BJ (cell line): ENCODE data around the gene TCP10L. TPM values are rescaled to one million over a fixed set of nuclear protein-coding genes. Genes with fewer than 3 reads are reported as not detected.

Source experiments
- CTCF ChIA-PET: fragments of 350-600 bp; formaldehyde crosslinking; extraction: SDS; loops from one replicate; lab custom pipeline; 2021; ENCODE audit warnings: antibody characterized with exemption, inconsistent platforms; lab: Yijun Ruan, JAX
- POLR2A ChIA-PET: fragments of 300-600 bp; sonication (Branson Sonifier 250); formaldehyde crosslinking; extraction: SDS; loops from one replicate; lab custom pipeline; 2021; ENCODE audit warnings: antibody characterized with exemption; lab: Charles Lee
- DNase-seq: peaks from one replicate; pipeline ENCODE4 v3.0.0-alpha.2; 2011; ENCODE audit warnings: low read depth
- H3K27me3 ChIP-seq: 2 replicates; pipeline ENCODE4 v1.6.0; 2011; ENCODE audit warnings: low read length; ENCODE audit not compliant: control insufficient read depth, insufficient read depth
- H3K36me3 ChIP-seq: 2 replicates; pipeline ENCODE4 v1.5.1; 2011; ENCODE audit warnings: low read length; ENCODE audit not compliant: control insufficient read depth, insufficient read depth
- H3K4me3 ChIP-seq: 2 replicates; pipeline ENCODE4 v1.5.1; 2011; ENCODE audit warnings: low read depth, mild to moderate bottlenecking, control low read depth, low read length
- polyA plus RNA-seq: library from polyadenylated mRNA; depleted of rRNA; stranded (reverse); fragments of >200 nt; gene quantifications from 2 replicates; pipeline ENCODE4 v1.2.3, GENCODE V29; 2011
- TF ChIP-seq, protein P1 (sequence below): IDR thresholded peaks from 2 replicates; pipeline ENCODE4 v1.5.1; 2011; ENCODE audit warnings: low read depth, mild to moderate bottlenecking, control low read depth, inconsistent platforms, low read length, moderate library complexity; ENCODE audit not compliant: insufficient read depth

TCP10L gene
- polyA plus RNA-seq, 1 experiment, result not detected

- ChIA-PET POLR2A (no interaction called here), CTCF (interaction anchor here (1.3 to 1.5 kb wide), 2 partner anchors 18 to 21 kb away, joined by 3 read pairs; no protein-coding TSS in a partner anchor)
- no peak overlapping the region for H3K4me3 ChIP-seq
- DNase-seq, result no peak
- no peaks in the 10 kb centered on the region for H3K36me3 ChIP-seq
- no peaks in the 10 kb centered on the region for H3K27me3 ChIP-seq
- TF ChIP-seq, protein P1, sequence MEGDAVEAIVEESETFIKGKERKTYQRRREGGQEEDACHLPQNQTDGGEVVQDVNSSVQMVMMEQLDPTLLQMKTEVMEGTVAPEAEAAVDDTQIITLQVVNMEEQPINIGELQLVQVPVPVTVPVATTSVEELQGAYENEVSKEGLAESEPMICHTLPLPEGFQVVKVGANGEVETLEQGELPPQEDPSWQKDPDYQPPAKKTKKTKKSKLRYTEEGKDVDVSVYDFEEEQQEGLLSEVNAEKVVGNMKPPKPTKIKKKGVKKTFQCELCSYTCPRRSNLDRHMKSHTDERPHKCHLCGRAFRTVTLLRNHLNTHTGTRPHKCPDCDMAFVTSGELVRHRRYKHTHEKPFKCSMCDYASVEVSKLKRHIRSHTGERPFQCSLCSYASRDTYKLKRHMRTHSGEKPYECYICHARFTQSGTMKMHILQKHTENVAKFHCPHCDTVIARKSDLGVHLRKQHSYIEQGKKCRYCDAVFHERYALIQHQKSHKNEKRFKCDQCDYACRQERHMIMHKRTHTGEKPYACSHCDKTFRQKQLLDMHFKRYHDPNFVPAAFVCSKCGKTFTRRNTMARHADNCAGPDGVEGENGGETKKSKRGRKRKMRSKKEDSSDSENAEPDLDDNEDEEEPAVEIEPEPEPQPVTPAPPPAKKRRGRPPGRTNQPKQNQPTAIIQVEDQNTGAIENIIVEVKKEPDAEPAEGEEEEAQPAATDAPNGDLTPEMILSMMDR, result no peak
Measured at GRCh38 chr21:32549440-32549839, 35.9 kb downstream of the TCP10L start.

DNA sequence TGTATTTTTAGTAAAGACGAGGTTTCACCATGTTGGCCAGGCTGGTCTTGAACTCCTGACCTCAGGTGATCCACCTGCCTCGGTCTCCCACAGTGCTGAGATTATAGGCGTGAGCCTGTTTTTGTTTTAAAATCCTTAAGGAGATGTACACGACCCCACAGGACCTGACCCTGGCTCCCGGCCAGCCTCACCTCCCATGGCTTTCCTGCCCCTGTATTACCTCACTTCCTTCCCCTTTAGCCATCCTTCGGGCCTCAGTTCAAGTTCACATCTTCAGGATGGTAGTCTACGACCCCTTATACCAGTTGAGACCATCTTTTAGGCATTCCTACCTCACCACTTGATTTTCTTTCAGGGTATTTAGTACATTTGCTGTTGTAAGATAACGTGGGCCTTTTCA, 36.3 kb downstream of the TCP10L start:
- Histone ChIP-seq H3K36me3 (no peaks in the 10 kb centered on the region), H3K27me3 (no peaks in the 10 kb centered on the region), H3K4me3 (no peak overlapping the region)
- POLR2A ChIA-PET, result no interaction called here
- CTCF ChIA-PET, result interaction anchor here (1.3 to 1.5 kb wide), 2 partner anchors 18 to 21 kb away, joined by 3 read pairs; no protein-coding TSS in a partner anchor
- no peak for DNase-seq
- TF ChIP-seq, protein P1, result no peak

GRCh38 chr21:32547018-32547417, 38.3 kb downstream of the TCP10L start:
- DNase-seq, result no peak
- TF ChIP-seq, protein P1, result no peak
- Histone ChIP-seq H3K4me3 (no peak overlapping the region), H3K36me3 (no peaks in the 10 kb centered on the region), H3K27me3 (no peaks in the 10 kb centered on the region)
- CTCF ChIA-PET, result interaction anchor here (0.7 to 1.2 kb wide), 3 partner anchors 9 to 22 kb away, joined by 3 to 4 read pairs (median 3); no protein-coding TSS in a partner anchor
- POLR2A ChIA-PET, result interaction anchor here (0.6 kb wide), 1 partner anchor 552 kb away, joined by 6 read pairs; no protein-coding TSS in a partner anchor

GRCh38 chr21:32545948-32546441, 39.3 kb downstream of the TCP10L start:
- TF ChIP-seq, protein P1, result no peak
- ChIA-PET POLR2A (no interaction called here), CTCF (no interaction called here)
- DNase-seq, result no peak
- Histone ChIP-seq H3K36me3 (no peaks in the 10 kb centered on the region), H3K4me3 (no peak overlapping the region), H3K27me3 (no peaks in the 10 kb centered on the region)

DNA sequence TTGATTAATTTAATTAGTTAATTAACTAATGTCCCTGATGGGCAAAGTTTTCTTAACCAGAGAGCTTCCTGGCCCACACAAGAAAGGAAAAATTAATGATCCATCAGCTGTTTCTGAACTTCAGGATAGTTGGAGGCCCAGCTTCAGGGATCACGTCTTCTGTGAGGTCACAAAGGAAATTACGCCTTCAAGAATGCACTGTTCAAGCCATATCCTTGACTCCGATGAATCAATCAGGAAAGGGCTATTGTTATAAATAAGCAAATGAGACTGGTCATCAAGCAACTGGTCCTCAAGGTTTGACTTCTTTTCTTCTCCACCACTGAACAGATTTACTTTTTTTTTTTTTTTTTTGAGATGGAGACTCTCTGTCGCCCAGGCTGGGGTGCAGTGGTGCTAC, 40.6 kb downstream of the TCP10L start:
- ChIA-PET CTCF (no interaction called here), POLR2A (no interaction called here)
- TF ChIP-seq, protein P1, result no peak

More for the DNA sequence above, 40.6 kb downstream of the TCP10L start:
- no peak for DNase-seq
- H3K4me3 ChIP-seq, result no peak overlapping the region
- H3K36me3 ChIP-seq, result no peaks in the 10 kb centered on the region
- H3K27me3 ChIP-seq, result no peaks in the 10 kb centered on the region
